Inflammatory macrophage treated with lipopolysaccharide for 4 hours (primary cell): ENCODE data around the gene COMMD1.
"Not testable (repeated sequence)": the region's sequence is repeated elsewhere in the genome, so short reads cannot be mapped to it uniquely, and the experiment has no call there.

Source experiments
- DNase-seq: peaks from one replicate; pipeline ENCODE4 v3.0.0-alpha.2; 2020

The COMMD1 gene

GRCh38 chr2:62032096-62032495 is 126.6 kb downstream of the COMMD1 start:
- DNase-seq: no peak

- DNase-seq: no peak
Measured at GRCh38 chr2:62034715-62035114, 129.2 kb downstream of the COMMD1 start.

GRCh38 chr2:62036229-62036628 is 130.8 kb downstream of the COMMD1 start:
- no peak for DNase-seq

- no peak for DNase-seq
Measured at GRCh38 chr2:62036761-62037250, 131.3 kb downstream of the COMMD1 start.

- peak; percentile 94 for DNase-seq
Measured at GRCh38 chr2:62038975-62039771, 133.7 kb downstream of the COMMD1 start.

GRCh38 chr2:62040926-62041325 is 135.5 kb downstream of the COMMD1 start:
- DNase-seq: no peak

- DNase-seq: not testable (repeated sequence)
Measured at GRCh38 chr2:62041701-62042385, 136.4 kb downstream of the COMMD1 start.

- no peak for DNase-seq
Measured at GRCh38 chr2:62042400-62042799, 136.9 kb downstream of the COMMD1 start.

GRCh38 chr2:62042944-62043343 is 137.5 kb downstream of the COMMD1 start:
- no peak for DNase-seq

- DNase-seq: no peak
Measured at GRCh38 chr2:62045017-62045543, 139.6 kb downstream of the COMMD1 start.

- DNase-seq: no peak
Measured at GRCh38 chr2:62046141-62046540, 140.7 kb downstream of the COMMD1 start.

GRCh38 chr2:62050456-62051045 is 145.1 kb downstream of the COMMD1 start:
- DNase-seq: peak; percentile 59

- DNase-seq: no peak
Measured at GRCh38 chr2:62054029-62054791, 148.7 kb downstream of the COMMD1 start.

- no peak for DNase-seq
Measured at GRCh38 chr2:62054916-62055450, 149.5 kb downstream of the COMMD1 start.

GRCh38 chr2:62055724-62056336 is 150.4 kb downstream of the COMMD1 start:
- no peak for DNase-seq

- no peak for DNase-seq
Measured at GRCh38 chr2:62056341-62056740, 150.9 kb downstream of the COMMD1 start.

GRCh38 chr2:62065243-62065642 is 159.8 kb downstream of the COMMD1 start:
- no peak for DNase-seq

GRCh38 chr2:62071126-62071598 is 165.7 kb downstream of the COMMD1 start:
- DNase-seq: no peak

GRCh38 chr2:62071760-62072680 is 166.5 kb downstream of the COMMD1 start:
- DNase-seq: no peak

- no peak for DNase-seq
Measured at GRCh38 chr2:62074233-62074632, 168.8 kb downstream of the COMMD1 start.
